ENCODE measurements around the gene BAZ2B. TPM values are rescaled to one million over a fixed set of nuclear protein-coding genes. Genes with fewer than 3 reads are reported as not detected.

BAZ2B gene
- total and polyA plus RNA-seq, 9 of the 15 experiments (the other 6 are each of a cell fraction or from before 2014, with no cell fraction given): 7.5 to 38.6 (median 19.8) TPM

DNA sequence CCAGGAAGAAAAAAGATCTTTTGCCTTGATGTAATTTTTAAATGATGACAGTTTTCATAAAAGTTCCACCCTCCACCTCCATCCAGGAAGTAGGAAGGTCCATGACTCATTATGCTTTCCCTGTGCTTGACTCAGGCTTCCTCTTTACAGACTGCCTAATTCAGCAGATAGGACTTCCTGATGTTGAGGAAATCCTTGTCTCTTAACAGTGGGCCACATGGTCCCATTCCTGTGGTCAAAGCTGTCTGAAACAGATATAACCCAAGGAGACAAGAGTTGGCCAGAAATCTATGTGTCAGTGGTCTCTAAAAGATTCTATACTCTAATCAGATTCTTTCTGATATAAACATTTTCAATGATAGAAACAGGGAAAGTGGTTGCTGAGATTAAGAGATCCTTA, 119.1 kb downstream of the BAZ2B start (continued):
- TF ChIP-seq BRF2 (IDR thresholded peaks at IDR 0.05; ENCODE audit: borderline replicate concordance, insufficient read depth, insufficient read length) (no peak), NRF1 (conservative IDR thresholded peaks at IDR 0.05 in 1 of 2, IDR thresholded peaks at IDR 0.05 in 1 of 2) (0 out of 4 replicates have a peak, but pooled peaks of 1 of the 2 experiments have one; percentile 15), AFF4 (CRISPR knock-in tag; IDR thresholded peaks at IDR 0.05) (no peak), SRSF9 (IDR thresholded peaks at IDR 0.05; ENCODE audit: borderline replicate concordance, low read depth, low read length) (no peak), ESRRA (IDR thresholded peaks at IDR 0.05; ENCODE audit: borderline replicate concordance, low read depth) (peak; percentile 76; the same call in 1 of the 2 replicates), STAT6 (CRISPR knock-in tag; IDR thresholded peaks at IDR 0.05) (no peak), SMARCB1 (IDR thresholded peaks at IDR 0.05; ENCODE audit: insufficient read length, low read depth) (no peak), ZNF140 (CRISPR knock-in tag; IDR thresholded peaks at IDR 0.05) (no peak), BACH1 (tag; IDR thresholded peaks at IDR 0.05) (no peak), ZNF431 (CRISPR knock-in tag; IDR thresholded peaks at IDR 0.05) (no peak), NR1H2 (CRISPR knock-in tag; IDR thresholded peaks at IDR 0.05) (no peak), ZNF347 (CRISPR knock-in tag; IDR thresholded peaks at IDR 0.05; ENCODE audit: low read depth) (no peak), ZBTB2 (IDR thresholded peaks at IDR 0.05) (no peak), RBM17 (IDR thresholded peaks at IDR 0.05; ENCODE audit: borderline replicate concordance, low read depth, low read length) (no peak)

Data from K562 (cell line).